Chondrocyte (in vitro differentiated cells): Measurements from ENCODE around the gene RFPL3. TPM values are rescaled to one million over a fixed set of nuclear protein-coding genes. Genes with fewer than 3 reads are reported as not detected.

Experiments used
- DNase-seq: peaks from one replicate; pipeline ENCODE4 v3.0.0; 2021; ENCODE audit warnings: mixed read lengths, low spot score
- H3K27ac Mint-ChIP-seq: one replicate; pipeline ENCODE4 v1.8.0; 2021; ENCODE audit warnings: mild to moderate bottlenecking, moderate library complexity, mixed read lengths; ENCODE audit not compliant: unreplicated experiment
- H3K27me3 Mint-ChIP-seq: 2 replicates; pipeline ENCODE4 v1.8.0; 2021; ENCODE audit warnings: low read depth, mixed read lengths
- H3K36me3 Mint-ChIP-seq: 2 replicates; pipeline ENCODE4 v1.8.0; 2021; ENCODE audit warnings: low read depth, mixed read lengths
- H3K4me1 Mint-ChIP-seq: 2 replicates; pipeline ENCODE4 v1.8.0; 2021; ENCODE audit warnings: low read depth, mild to moderate bottlenecking, mixed read lengths
- H3K4me3 Mint-ChIP-seq: one replicate; pipeline ENCODE4 v1.8.0; 2021; ENCODE audit warnings: mild to moderate bottlenecking, moderate library complexity, mixed read lengths; ENCODE audit not compliant: unreplicated experiment
- H3K9me3 Mint-ChIP-seq: 2 replicates; pipeline ENCODE4 v1.8.0; 2021; ENCODE audit warnings: low read depth, mixed read lengths
- total RNA-seq: library from RNA; stranded (reverse); gene quantifications from 3 replicates; pipeline ENCODE4 v1.2.1, GENCODE V29; 2021
- TF ChIP-seq, protein P1 (sequence below): fragments of 200-600 bp; sonication (generic); IDR thresholded peaks from 2 replicates; pipeline ENCODE4 v1.5.0; 2021; ENCODE audit warnings: antibody characterized with exemption, mild to moderate bottlenecking, moderate library complexity

Gene RFPL3
- total RNA-seq, 1 donor from 2014 or later: not detected

DNA sequence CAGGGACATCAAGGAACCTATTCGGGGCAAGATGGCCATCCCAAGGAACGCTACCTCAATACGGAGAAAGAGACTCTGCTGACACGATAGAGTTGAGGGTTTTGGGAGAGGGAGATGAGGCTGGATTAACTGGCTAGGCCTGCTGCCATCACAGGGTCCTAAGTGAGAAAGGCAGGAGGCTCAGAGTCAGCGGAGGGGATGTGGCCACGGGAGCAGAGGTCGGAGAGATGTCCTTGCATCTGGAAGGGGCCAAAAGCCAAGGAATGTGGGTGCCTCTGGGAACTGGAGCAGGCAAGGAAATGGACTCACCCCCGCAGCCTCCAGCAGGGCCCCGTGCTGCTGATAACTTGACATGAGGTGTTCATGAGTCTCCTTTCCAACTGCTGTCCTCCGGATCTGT lies 31.0 kb upstream of the RFPL3 start:
- Mint-ChIP-seq H3K9me3 (peaks cover 7% of the 10 kb centered on the region), H3K4me3 (no peak overlapping the region), H3K27ac (no peak overlapping the region), H3K36me3 (peaks cover 2% of the 10 kb centered on the region), H3K27me3 (peaks cover 2% of the 10 kb centered on the region), H3K4me1 (no peaks in the 10 kb centered on the region)
- TF ChIP-seq, protein P1, sequence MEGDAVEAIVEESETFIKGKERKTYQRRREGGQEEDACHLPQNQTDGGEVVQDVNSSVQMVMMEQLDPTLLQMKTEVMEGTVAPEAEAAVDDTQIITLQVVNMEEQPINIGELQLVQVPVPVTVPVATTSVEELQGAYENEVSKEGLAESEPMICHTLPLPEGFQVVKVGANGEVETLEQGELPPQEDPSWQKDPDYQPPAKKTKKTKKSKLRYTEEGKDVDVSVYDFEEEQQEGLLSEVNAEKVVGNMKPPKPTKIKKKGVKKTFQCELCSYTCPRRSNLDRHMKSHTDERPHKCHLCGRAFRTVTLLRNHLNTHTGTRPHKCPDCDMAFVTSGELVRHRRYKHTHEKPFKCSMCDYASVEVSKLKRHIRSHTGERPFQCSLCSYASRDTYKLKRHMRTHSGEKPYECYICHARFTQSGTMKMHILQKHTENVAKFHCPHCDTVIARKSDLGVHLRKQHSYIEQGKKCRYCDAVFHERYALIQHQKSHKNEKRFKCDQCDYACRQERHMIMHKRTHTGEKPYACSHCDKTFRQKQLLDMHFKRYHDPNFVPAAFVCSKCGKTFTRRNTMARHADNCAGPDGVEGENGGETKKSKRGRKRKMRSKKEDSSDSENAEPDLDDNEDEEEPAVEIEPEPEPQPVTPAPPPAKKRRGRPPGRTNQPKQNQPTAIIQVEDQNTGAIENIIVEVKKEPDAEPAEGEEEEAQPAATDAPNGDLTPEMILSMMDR: no peak
- no peak for DNase-seq

DNA sequence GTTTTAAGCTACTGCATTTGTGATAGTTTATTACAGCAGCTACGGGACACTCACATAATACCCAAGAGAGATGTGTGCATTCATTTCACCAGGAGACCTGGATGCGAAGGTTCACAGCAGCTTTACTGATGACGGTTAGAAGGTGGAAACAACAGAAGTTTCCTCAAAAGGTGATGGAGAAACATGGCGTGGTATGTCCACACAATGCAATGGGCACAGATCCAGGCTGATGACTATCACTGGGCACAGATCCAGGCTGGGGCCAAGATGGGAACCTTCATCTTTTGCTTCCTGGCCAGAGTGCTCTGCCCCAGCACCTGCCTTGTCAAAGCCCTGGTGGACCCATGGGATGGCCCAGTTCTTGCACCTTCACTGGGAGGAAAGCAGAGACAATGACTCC lies 30.6 kb upstream of the RFPL3 start:
- no peaks in the 10 kb centered on the region for H3K4me1 Mint-ChIP-seq

DNA sequence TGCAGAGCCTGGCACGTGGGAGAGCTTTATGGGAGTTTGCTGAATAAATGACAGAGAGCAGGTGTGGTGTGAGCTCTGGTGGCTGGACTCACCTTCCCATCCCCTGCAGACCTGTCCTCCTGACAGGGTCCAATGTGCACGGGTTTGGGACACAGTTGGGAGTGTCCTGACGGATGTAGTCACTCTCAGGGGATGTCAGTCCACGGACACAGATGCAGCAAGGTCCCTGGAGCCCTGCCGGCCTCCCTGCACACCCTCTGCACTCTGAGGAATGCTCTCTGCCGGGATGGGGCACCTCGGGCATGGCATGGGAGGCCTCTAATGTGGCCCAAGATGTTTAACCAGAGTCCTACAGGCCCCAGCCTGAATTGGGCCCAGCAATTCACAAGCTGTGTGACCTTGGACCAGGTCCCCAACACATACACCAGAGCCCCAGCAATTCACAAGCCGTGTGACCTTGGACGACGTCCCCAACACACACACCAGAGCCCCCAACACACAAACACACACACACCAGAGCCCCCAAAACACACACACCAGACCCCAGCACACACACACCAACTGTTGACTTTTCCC lies 30.0 kb upstream of the RFPL3 start:
- DNase-seq: no peak
- H3K4me3 Mint-ChIP-seq: no peak overlapping the region

More for the DNA sequence above, 30.6 kb upstream of the RFPL3 start:
- Mint-ChIP-seq H3K27ac (no peak overlapping the region), H3K36me3 (peaks cover 2% of the 10 kb centered on the region), H3K9me3 (peaks cover 7% of the 10 kb centered on the region), H3K27me3 (peaks cover 3% of the 10 kb centered on the region), H3K4me3 (no peak overlapping the region)
- DNase-seq: no peak
- TF ChIP-seq, protein P1: no peak

DNA sequence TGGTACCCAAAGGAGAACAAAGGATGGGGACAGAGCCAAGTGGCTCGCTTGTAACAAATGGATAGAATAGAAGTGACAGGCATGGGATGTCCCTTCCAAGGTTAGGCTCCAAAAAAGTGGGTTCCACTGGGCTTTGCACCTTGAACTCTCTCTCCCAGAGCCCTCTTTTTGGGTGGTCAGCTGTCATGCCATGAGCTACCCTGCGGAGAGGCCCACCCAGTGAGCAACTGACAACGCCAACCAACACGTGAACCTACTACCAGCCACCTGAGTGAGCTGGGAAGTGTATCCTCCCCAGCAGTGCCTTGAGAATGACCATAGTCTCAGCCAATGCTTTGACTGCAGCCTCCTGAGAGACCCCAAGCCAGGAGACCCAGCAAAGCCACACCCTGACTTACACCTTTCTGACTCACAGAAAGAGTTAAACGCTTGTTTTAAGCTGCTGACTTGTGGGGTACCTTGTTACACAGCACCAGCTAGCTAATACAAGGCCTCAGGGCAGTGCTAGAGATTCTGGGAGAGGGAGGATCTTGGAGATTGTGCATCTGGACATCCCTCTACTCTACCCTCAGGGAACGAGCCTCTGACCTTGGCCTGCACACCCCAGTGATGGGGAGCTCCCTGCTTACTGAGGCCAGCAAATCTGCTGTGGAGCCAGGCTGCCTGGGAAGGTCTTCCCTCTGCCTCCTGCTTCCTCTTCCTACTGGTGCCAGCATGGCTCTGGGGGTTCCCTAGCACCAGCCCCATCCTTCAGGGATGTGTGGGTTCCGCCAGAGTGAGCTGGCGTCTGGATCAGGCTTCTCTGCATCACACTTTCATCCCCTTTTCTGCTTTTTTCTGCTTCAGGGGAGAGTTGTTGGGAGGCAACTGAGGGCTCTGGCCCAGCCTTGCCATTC lies 29.1 kb upstream of the RFPL3 start:
- Mint-ChIP-seq H3K4me3 (no peak overlapping the region), H3K4me1 (no peaks in the 10 kb centered on the region), H3K36me3 (peaks cover 2% of the 10 kb centered on the region), H3K27ac (no peak overlapping the region), H3K27me3 (peaks cover 4% of the 10 kb centered on the region), H3K9me3 (peaks cover 7% of the 10 kb centered on the region)
- DNase-seq: no peak
- TF ChIP-seq, protein P1: no peak

More for the DNA sequence above, 30.0 kb upstream of the RFPL3 start:
- Mint-ChIP-seq H3K9me3 (peaks cover 7% of the 10 kb centered on the region), H3K27ac (no peak overlapping the region), H3K4me1 (no peaks in the 10 kb centered on the region), H3K36me3 (peaks cover 2% of the 10 kb centered on the region), H3K27me3 (peaks cover 6% of the 10 kb centered on the region)
- TF ChIP-seq, protein P1: no peak

DNA sequence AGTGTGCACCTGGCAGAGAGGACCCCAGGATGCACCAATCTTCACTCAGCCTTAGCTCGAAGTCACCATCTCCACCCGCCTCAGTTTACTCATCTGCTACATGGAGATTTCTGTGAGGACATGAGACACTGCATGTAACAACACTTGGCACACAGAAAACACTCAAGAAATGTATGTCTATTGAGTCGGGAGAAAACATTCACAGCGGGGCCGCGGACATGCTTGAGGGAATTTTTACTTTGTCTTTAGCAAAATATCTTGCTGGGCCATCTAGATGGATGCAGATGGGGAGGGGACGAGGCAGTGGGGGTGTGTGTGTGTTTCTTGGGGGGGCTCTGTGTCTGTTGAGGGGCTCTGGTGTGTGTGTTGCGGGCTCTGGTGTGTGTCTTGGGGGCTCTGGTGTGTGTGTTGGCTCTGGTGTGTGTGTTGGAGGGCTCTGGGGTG lies 28.4 kb upstream of the RFPL3 start:
- TF ChIP-seq, protein P1: no peak
- DNase-seq: no peak
- Mint-ChIP-seq H3K27me3 (peaks cover 4% of the 10 kb centered on the region), H3K4me1 (no peaks in the 10 kb centered on the region), H3K9me3 (peaks cover 7% of the 10 kb centered on the region), H3K27ac (no peak overlapping the region), H3K4me3 (no peak overlapping the region), H3K36me3 (peaks cover 2% of the 10 kb centered on the region)
